HG02571 (cell line): Measurements from ENCODE around the gene SUSD3.

Experiments
- ATAC-seq: cut with Tn5 transposase; IDR thresholded peaks from one replicate; pipeline ENCODE4 v1.9.1; 2021; ENCODE audit warnings: mild to moderate bottlenecking, moderate library complexity; ENCODE audit not compliant: unreplicated experiment

SUSD3 gene

DNA sequence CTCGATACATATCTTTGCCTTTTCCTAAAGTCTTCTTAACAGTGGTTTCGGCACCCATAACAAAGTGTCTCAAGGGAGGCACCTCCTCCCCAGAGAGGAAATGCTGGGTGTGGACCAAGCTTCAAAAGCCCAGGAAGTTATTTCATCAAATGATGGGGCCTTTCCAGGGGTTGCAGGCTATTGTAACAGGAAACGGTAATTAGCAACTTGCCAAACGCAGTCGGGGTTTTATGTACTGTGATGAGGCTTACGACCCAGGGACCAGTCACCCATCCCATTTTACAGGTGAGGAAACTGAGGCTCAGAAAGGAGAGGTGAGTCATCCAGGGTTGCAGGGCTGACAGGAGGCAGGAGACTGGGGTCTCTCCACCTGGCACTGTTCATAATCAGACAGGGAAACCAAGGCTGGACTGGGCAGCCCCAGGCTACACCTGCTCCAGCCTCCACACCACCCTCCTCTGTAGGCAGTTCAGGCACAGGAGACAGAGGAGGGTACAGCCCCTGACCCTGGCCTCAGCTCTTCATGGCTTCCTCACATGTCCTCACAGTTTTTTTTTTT lies 30.0 kb upstream of the SUSD3 start:
- no peak for ATAC-seq

DNA sequence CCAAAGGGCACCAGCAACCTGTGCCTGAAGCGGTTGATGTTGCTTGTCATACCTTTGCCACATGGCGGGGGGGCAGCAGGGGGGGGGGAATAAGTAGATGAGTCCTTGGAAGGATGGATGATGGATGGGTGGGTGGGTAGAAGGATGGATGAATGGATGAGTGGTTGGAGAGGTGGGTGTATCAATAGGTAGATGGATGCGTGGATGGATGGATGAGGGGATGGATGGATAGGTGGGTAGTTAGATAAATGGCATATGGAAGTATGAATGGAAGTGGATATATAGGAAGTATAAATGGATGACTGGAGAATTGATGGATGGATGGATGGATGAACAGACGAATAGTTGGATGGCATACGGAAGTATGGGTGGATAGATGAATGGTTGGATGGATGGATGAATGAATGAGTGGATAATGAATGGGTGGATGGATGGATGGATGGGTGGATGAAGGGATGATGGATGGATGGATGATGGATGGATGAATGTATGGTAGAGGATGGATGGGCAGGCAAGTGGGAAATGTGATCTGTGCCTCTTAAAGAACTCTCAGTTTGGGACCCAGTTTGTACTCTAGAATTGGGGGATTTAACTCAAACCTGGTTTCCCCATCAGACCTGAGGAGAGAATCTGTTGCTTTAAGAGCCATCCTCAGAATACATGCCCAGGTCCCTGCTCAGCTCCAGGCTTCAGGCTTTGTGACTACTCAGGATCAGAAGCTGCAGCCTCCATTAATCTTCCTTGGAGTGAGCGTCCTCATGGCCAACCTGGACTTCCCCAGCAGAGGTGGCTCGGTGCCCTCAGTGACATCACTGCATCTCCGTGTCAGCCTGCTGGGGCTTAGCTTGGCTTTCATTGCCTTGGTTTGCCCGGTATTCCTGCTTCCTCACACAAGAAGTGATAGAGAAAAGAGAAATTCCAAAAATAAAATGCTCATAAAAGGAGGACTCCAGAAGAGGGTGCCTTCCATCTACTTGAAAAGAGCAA lies 27.6 kb upstream of the SUSD3 start:
- no peak for ATAC-seq

DNA sequence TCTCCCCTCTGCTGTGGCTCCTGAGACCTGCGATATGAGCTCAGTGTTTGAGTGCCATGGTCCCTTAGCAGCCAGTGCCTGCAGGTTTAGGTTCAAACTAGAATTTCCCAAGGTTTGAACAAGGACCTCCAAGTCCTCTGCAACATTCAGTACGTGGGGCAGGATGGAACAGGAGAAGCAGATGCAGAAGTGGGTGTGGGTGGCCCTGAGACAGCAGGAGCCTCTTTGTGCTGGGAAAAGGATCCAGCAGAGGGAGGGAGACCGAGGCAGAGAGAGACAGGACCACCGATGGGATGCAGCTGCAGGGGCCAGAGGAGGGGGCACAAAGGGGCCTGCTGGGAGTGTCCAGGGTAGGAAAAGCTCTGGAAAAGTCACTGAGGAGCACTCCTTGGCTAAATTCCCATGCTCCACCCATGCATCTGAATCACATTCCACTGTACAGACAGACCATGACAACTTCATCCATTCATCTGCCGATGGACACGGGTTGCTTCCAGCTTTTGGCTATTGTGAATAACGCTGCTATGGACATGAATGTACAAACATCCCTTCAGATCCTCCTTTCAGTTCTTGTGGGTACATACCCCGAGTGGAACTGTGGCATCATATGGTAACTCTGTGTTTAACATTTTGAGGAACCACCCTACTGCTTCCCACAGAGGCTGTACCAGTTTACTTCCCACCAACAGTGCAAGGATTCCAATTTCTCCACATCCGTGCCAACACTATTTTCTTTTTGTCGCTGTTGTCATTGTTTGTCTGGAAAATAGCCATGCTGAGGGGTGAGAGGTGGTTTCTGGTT lies 26.7 kb upstream of the SUSD3 start:
- ATAC-seq = no peak

DNA sequence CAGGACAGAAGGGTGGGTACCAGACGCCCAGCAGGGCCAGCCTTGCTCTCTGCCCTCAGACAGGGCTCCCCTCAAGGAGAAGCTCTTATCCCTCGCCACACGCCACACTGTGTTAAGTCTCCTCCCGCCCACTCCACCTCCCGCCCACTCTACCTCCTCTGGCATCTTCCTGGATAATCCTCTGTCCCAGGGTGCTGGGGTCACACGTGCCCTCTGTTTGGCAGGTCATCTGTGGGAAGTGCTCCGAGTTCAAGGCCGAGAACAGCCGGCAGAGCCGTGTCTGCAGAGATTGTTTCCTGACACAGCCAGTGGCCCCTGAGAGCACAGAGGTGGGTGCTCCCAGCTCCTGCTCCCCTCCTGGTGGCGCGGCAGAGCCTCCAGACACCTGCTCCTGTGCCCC lies 26.0 kb upstream of the SUSD3 start:
- no peak for ATAC-seq

DNA sequence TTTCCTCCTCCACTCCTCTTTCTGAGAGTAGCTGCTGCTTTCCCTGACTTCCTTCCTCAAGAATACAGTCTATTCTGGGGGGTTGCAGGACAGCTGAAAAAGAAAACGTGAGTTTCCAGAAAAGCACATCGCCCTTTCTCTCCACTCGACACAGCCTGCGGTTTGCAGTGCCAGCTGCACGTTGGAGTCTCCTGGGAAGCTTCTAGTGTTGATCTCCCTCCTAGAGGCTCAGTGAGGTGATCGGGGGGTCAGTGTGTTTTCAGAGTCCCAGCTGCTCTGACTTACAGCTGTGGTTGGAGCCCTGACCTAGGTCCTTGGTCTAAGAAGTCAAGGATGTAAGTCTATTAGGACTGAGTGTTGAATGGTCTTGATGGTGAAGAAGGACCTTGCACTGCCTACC lies 25.0 kb upstream of the SUSD3 start:
- ATAC-seq = no peak

DNA sequence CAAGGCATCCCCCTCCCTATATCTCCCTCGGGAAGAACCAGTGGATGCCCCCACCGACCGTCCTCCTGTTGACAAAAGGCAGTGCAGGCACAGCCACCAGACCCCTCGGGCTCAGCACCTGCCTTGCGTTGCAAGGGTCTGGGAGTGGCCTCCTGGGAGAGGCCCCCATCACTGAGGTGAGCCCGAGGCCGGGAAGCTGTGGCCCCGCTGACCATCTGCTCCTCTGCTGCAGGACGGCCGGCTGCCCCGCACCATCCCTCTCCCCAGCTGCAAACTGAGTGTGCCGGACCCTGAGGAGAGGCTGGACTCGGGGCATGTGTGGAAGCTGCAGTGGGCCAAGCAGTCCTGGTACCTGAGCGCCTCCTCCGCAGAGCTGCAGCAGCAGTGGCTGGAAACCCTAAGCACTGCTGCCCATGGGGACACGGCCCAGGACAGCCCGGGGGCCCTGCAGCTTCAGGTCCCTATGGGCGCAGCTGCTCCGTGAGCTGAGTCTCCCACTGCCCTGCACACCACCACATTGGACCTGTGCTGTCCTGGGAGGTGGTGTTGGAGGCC lies 23.3 kb upstream of the SUSD3 start:
- no peak for ATAC-seq

DNA sequence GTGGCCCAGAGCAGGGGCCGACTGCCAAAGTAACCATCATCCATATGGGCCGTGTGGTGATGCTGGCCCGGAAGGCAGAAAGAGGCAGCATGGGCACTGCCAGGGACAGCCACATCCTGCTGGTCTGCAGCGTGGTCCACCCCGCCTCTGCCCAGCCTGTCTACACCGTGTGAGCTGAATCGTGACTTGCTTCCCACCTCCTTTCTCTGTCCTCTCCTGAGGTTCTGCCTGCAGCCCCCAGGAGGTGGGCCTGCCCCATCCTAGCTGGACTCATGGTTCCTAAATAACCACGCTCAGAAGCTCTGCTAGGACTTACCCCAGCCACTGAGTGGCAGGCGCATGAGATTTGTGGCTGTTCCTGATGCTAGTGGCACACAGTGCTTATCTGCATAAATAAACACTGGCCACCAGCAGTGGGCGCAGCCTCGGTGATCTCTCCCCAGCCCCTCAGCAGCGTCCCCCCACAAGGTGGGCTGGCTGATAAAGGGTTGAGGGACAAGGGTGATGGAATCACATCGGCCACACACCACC lies 22.6 kb upstream of the SUSD3 start:
- ATAC-seq = no peak

DNA sequence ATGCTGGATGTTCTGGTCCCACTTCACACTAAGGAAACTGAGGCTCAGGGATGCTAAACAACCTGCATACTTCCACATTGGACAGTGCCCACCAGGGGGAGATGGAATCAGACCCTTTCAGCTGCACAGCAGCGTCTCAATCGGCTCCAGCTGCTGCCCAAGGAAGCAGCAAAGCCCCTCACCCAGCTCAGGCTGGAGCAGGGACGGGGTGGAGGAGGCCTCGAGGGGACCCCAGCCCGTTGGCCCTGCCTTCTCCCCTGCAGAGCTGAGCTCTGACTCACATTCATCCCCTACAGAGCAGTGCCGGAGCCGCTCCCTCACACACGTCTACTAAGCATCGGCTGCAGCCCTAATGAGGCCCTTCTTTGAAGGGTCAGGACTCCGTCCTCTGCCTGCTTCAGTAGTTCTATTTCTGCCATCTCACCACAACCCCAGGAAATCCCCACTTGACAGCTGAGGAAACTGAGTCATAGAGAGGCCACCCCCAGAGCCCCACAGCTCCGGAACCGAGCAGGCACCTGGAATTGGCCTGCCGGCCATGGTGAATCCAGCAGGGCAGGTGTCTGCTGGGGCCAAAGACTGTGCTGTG lies 21.5 kb upstream of the SUSD3 start:
- ATAC-seq = no peak

DNA sequence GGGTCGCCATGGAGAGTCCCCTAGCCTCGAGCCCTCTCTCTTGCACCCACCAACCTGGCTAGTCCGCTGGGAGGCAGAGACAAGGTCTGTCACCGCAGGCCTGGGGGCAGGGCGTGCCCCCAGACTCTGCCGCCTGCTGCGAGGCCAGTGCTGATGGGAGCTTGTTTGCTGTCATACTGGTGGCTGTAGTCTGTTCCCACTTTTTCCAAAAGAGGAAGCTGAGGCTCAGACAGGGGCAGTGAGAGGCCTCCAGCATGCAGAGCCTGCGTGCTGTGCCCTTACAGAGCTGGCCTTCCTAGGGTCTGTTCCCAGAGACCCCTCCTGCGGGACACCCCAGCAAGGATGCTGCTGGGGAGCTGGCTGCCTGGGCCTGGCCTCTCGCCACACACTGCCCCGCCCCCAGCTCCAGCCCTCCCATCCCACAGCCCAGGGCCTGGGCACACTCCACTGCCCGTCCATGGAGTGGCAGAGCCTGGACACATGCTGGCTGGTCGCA lies 21.0 kb upstream of the SUSD3 start:
- ATAC-seq = no peak

DNA sequence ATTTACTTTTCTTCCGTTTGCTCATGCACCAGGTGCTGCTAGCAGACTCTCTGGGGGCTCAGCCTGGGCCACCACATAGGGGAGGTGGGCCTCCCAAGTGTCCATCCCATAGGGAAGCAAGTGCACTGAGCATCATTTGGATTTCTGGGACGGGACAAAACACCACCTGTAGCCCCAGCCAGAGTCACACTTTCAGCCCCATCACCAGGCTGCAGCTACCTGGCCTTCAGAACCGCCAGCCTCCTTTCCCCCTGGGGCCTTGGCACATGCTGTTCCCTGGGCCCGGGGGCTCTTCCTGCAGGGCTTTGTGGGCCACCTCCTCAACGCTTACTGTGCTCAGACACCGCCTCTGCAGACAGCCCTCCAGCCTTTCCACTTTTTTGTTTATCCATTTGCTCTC lies 19.6 kb upstream of the SUSD3 start:
- no peak for ATAC-seq

DNA sequence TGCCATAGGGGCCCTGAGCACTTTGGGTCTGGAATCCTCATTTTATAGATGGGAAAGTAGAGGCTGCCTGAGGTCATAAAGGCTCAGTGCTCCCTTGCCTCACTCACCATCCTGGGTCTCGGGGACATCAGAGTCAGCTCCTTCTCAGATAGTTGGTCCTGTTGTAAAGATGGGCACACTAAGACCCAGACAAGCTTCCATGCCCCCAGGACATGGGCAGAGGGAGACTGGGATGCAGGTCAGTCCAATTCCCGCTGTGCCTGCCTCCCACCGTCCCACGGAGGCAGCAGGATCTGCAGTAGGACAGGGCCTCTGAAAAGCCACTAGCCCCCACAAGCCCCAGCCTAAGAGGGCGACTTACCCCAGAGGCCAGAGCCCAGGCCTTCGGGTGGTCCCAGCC lies 19.0 kb upstream of the SUSD3 start:
- ATAC-seq = no peak

DNA sequence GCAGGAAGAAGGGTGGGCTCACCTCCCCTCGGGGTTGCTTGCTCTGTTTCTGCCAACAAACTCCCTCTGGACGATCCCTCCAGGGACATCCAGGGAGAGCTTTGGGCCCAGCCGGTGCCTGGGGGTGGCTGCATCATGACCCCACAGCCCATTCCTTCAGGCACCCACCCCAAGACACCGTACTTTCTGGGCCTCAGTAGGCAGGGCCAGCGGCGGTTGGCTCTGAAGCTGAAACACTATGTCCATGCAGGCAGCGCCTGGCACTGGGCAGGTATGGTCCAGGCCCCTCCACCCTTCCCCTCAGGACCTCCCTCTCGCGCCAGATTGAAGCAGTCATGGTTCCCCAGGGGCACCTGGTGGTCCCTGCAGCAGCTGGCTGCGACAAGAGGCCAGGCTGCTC lies 18.5 kb upstream of the SUSD3 start:
- no peak for ATAC-seq

DNA sequence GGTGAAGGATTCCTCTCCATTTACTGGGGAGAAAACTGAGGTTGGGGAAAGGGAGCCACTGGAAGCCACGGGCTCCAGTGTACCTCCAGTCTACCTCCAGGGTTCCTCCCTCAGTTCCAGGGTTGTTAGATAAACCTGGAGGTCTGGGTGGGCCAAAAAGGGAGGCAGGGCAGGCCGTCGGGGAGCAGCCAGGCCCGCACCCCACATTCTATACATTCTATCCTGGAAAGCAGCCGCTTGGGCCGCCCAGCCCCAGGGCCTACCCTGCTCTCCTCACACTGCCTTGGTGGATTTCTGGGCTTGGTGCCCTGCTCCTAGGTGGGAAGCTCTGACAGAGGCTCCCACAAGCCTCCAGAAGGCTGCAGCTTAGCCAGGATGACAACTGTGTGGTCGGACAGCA lies 18.1 kb upstream of the SUSD3 start:
- no peak for ATAC-seq

DNA sequence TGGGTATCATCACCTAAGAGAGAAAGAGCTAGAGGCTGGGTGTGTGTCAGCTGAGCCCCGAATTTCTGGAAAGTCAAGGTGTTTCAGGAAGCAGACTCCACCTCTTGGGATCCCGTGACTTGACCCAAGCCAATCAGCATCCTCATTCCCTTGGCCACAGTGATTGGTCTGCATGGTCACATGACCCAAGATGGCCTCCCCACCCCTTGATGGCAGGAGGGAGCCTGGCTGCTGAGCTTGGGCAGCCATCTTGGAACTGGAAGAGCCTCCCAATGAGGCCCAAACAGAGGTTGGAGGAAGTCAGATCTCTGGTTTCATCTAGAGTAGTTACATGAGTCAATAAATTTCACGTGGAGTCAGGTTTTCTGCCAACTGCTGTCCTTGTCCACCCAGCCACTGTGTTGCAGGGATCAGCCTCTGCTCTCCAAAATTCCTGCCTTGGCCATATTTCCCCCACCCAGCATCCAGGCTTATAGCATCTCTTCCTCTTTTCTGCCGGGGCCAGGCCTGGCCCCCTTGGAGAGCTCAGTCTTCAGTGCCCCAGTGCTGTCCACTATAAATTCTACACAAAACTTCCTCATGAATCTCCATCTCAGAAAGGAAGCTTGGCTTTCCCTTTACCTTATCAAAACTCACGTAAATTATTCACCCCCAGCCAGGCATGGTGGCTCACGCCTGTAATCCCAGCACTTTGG lies 17.2 kb upstream of the SUSD3 start:
- no peak for ATAC-seq

DNA sequence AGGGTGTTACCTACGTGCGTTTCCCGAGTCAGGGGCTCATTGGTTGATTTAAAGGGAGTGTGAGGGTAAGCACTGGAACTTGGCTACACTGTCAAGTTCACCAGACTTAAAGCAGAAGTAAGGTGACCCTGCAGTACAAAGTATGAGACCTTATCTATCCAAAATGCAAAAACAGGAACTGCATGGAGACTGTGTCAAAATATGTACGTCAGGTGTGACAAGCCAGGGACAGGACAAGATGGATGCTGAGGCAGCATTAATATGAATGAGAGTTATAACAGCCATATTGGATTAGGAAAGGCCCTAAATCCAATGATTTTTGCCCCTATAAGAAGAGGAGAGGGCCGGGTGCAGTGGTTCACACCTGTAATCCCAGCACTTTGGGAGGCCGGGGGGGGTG lies 15.4 kb upstream of the SUSD3 start:
- ATAC-seq = no peak

DNA sequence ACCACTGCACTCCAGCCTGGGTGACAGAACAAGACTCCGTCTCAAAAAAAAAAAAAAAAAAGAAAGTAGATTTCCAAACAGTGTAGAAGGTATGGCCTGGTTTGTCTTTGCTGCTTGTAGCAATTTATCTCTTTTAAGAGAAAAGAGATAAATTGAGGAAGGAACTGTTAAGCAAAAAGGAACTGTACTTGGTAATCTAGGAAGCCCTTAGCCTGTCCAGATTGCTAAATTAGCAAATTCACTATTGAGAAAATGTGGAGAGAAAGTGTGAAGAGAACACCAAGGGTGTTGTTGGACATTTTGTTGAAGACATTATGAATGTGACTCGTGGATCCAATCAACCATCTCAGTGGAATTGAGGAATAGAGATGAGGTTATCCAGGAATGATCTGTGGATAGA lies 13.0 kb upstream of the SUSD3 start:
- ATAC-seq = no peak

DNA sequence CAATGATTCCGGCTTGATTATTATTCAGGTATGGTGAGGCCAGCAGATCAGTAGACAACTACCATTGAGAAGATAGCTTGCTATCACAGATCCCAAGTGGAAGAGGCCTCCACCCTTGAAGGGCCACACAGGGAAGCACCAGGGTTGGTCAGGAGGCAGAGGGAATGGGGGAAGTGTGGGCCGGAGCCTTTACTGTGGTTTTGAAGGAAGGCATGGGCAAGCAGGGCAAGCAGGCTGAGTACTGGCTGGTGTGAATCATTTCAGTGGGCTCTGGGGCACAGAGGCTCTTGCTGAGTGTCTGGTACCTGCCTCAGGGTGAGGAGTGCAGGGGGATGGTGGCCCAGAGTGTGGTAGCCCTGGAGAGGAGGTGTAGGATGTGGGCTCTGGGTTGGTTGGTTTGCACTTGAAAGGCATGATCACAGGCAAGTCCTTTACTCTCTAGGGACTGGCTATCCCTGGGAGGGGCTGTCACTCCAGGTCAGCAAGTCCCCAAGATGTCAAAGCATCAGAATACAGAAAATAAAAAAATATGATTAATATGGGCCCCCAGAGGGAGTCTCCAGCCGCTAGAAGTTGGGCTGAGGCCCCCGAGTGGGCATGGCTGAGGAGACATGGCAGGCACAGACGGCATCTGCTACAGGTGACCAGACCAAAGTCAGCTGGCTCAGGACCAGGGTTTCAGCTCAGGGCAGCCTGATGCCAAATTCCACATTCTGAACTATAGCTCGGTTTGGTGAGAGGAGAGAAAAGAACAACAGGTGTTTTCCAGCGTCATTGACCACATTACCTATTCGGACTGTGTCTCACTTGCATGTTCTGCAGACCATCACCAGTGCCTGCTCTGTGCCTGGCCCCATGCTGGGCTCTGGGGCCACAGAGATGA lies 9.7 kb upstream of the SUSD3 start:
- ATAC-seq = no peak

DNA sequence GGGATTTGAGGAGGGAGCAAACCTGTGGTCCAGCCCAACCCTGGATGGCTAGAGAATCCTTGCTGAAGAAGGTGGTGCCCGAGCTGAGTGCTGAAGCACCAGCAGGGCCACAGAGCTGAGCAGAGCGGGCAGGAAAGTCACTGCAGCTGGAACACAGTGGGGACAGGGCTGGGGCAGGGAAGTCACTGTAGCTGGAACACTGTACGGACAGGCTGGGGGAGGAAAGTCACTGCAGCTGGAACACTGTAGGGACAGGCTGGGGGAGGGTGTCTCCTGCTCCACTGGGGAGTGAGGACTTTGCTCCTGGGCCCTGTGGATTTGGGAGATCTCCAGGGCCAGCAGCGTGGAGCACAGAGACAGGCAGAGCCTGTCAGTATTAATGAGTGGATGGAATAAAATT lies 9.0 kb upstream of the SUSD3 start:
- no peak for ATAC-seq

DNA sequence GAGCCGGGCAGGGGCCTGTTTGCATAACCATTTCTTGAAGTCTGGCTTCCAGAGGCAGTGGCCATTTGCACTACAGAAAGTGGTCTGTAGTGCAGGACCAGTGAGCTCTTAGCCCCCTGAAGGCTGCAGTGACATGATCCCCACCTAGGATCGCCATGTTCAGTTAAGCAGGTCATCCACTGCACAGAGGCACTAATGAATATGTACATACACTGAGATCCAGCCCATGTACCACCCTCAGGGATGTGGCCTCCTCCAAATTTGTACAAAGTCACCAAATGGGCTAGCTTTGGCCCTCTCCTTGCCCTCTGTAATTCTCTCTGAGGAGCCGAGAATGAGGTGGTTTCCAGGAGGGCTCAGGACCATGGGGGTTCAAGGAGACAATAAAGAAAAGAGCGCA lies 8.3 kb upstream of the SUSD3 start:
- ATAC-seq = no peak
